HCT116 (cell line): Measurements from ENCODE around the gene A2M. TPM values are rescaled to one million over a fixed set of nuclear protein-coding genes. Genes with fewer than 3 reads are reported as not detected.

Experiments used
- ATAC-seq: fragments of 200-7000 bp; cut with Tn5 transposase; 2 replicates; pipeline ENCODE4 v1.9.1; 2020; ENCODE audit warnings: mild to moderate bottlenecking, moderate library complexity
- BruUV-seq: library from RNA; stranded (reverse); fragments of 400-500 nt; replicated peaks from 2 replicates; lab custom pipeline; 2021; lab: Mats Ljungman, UMichigan
- CTCF ChIA-PET: fragments of 300-600 bp; sonication (Branson Sonifier 250); formaldehyde crosslinking; loops from one replicate; lab custom pipeline; 2021; ENCODE audit warnings: antibody characterized with exemption; lab: Charles Lee
- POLR2A ChIA-PET: fragments of 300-600, 350-600 bp; sonication (Branson Sonifier 250); formaldehyde crosslinking; loops from one replicate; lab custom pipeline; 2021; ENCODE audit warnings: antibody characterized with exemption; lab: Charles Lee
- RAD21 ChIA-PET, 2 experiments: fragments of 300-600 bp; sonication (Branson Sonifier 250); formaldehyde crosslinking; loops; one replicate each; lab custom pipeline; 2023; ENCODE audit warnings: low total read pairs in 2 of 2; ENCODE audit not compliant: uncharacterized antibody in 2 of 2, unreplicated experiment in 2 of 2, low non-redundant PET in 1 of 2; lab: Charles Lee
- DNase-seq: peaks from one replicate; pipeline ENCODE4 v3.0.0-alpha.2; 2010; ENCODE audit warnings: low read depth, low spot score
- H2AFZ ChIP-seq: fragments of 200-600 bp; shearing (Covaris generic), sonication (generic); 2 replicates; pipeline ENCODE4 v1.6.1; 2017; ENCODE audit warnings: low read depth, mixed run types, mixed read lengths, antibody characterized with exemption, low read length; ENCODE audit not compliant: poor library complexity, severe bottlenecking
- H3K27ac ChIP-seq: 2 replicates; pipeline ENCODE4 v1.5.1; 2012; ENCODE audit warnings: low read depth, low read length
- H3K27me3 ChIP-seq: fragments of 200-600 bp; sonication (generic); 2 replicates; pipeline ENCODE4 v1.6.1; 2016; ENCODE audit warnings: mixed run types, low read length, mixed read lengths; ENCODE audit not compliant: insufficient read depth
- H3K36me3 ChIP-seq, 2 experiments: fragments of 200-500 bp in 1 of 2; fragments of 200-600 bp in 1 of 2; sonication (Bioruptor generic) in 1 of 2; sonication (generic) in 1 of 2; 2 replicates each; pipeline versions ENCODE4 v1.5.1 to v1.6.1; 2014 to 2016; ENCODE audit warnings: low read length in 2 of 2, inconsistent platforms in 1 of 2, mixed read lengths in 1 of 2, mixed run types in 1 of 2; ENCODE audit not compliant: insufficient read depth in 2 of 2, control insufficient read depth in 1 of 2
- H3K4me1 ChIP-seq, 2 experiments: fragments of 200-600 bp in 1 of 2; sonication (generic) in 1 of 2; 2 replicates each; pipeline versions ENCODE4 v1.5.1 to v1.6.1; 2012 to 2017; ENCODE audit warnings: low read length in 2 of 2, inconsistent platforms in 1 of 2, mild to moderate bottlenecking in 1 of 2, mixed read lengths in 1 of 2, mixed run types in 1 of 2, moderate library complexity in 1 of 2; ENCODE audit not compliant: insufficient read depth in 2 of 2, control insufficient read depth in 1 of 2
- H3K4me2 ChIP-seq: fragments of 200-600 bp; sonication (generic); 2 replicates; pipeline ENCODE4 v1.6.1; 2017; ENCODE audit warnings: mixed run types, low read length, mixed read lengths
- H3K4me3 ChIP-seq, 2 experiments: fragments of 200-600 bp in 1 of 2; sonication (generic) in 1 of 2; replicated peaks in 1 of 2; 2 replicates each; pipeline ENCODE4 v1.5.1; 2011 to 2016; ENCODE audit warnings: low read length in 2 of 2, control low read depth in 1 of 2, low read depth in 1 of 2, mild to moderate bottlenecking in 1 of 2, mixed read lengths in 1 of 2, mixed run types in 1 of 2
- H3K79me2 ChIP-seq: fragments of 200-600 bp; sonication (generic); 2 replicates; pipeline ENCODE4 v1.6.1; 2017; ENCODE audit warnings: mild to moderate bottlenecking, mixed run types, low read length, moderate library complexity, mixed read lengths; ENCODE audit not compliant: insufficient read depth
- H3K9ac ChIP-seq: fragments of 200-600 bp; sonication (generic); 2 replicates; pipeline ENCODE4 v1.6.1; 2016; ENCODE audit warnings: low read length, mixed read lengths
- H3K9me2 ChIP-seq: fragments of 200-600 bp; sonication (generic), shearing (Covaris generic); 2 replicates; pipeline ENCODE4 v1.6.1; 2017; ENCODE audit warnings: mixed run types, mild to moderate bottlenecking, moderate library complexity; ENCODE audit not compliant: insufficient read depth
- H3K9me3 ChIP-seq, 2 experiments: fragments of 200-500 bp in 1 of 2; fragments of 200-600 bp in 1 of 2; sonication (Bioruptor generic) in 1 of 2; sonication (generic) in 1 of 2; 2 replicates each; pipeline ENCODE4 v1.6.1; 2014 to 2017; ENCODE audit warnings: low read length in 2 of 2, mixed read lengths in 2 of 2, inconsistent platforms in 1 of 2, low read depth in 1 of 2, mild to moderate bottlenecking in 1 of 2, mixed run types in 1 of 2, moderate library complexity in 1 of 2; ENCODE audit not compliant: control insufficient read depth in 1 of 2, insufficient read depth in 1 of 2
- H4K20me1 ChIP-seq: fragments of 200-600 bp; sonication (generic), shearing (Covaris generic); 2 replicates; pipeline ENCODE4 v1.6.1; 2017; ENCODE audit warnings: mixed run types, mild to moderate bottlenecking, moderate library complexity; ENCODE audit not compliant: insufficient read depth
- CBX3 ChIP-seq: IDR thresholded peaks from 2 replicates; pipeline ENCODE4 v1.6.1; 2012; ENCODE audit warnings: low read depth
- CEBPB ChIP-seq: IDR thresholded peaks from 2 replicates; pipeline ENCODE4 v1.6.1; 2012; ENCODE audit warnings: low read depth
- ELF1 ChIP-seq: IDR thresholded peaks from 2 replicates; pipeline ENCODE4 v1.6.1; 2012; ENCODE audit warnings: low read depth, borderline replicate concordance
- EZH2phosphoT487 ChIP-seq: fragments of 200-600 bp; IDR thresholded peaks from 2 replicates; pipeline ENCODE4 v1.6.1; 2018; ENCODE audit warnings: antibody characterized with exemption, borderline replicate concordance
- JUND ChIP-seq: IDR thresholded peaks from 2 replicates; pipeline ENCODE4 v1.6.1; 2012
- POLR2A ChIP-seq: IDR thresholded peaks from 2 replicates; pipeline ENCODE4 v1.7.0; 2011; ENCODE audit warnings: borderline replicate concordance; ENCODE audit not compliant: insufficient read depth, insufficient read length; ENCODE audit errors: extremely low read depth
- POLR2AphosphoS5 ChIP-seq: IDR thresholded peaks from 2 replicates; pipeline ENCODE4 v1.6.1; 2011; ENCODE audit warnings: mild to moderate bottlenecking, low read depth, low read length, moderate library complexity
- RAD21 ChIP-seq: IDR thresholded peaks from 2 replicates; pipeline ENCODE4 v1.6.1; 2012; ENCODE audit warnings: low read depth, mild to moderate bottlenecking
- SP1 ChIP-seq: IDR thresholded peaks from 2 replicates; pipeline ENCODE4 v1.6.1; 2012; ENCODE audit warnings: low read depth
- SRF ChIP-seq: IDR thresholded peaks from 2 replicates; pipeline ENCODE4 v1.6.1; 2012; ENCODE audit warnings: low read depth
- YY1 ChIP-seq: IDR thresholded peaks from 2 replicates; pipeline ENCODE4 v1.6.1; 2011; ENCODE audit warnings: low read length, low read depth, moderate library complexity, mild to moderate bottlenecking; ENCODE audit not compliant: insufficient replicate concordance; ENCODE audit errors: extremely low read depth
- ZFX ChIP-seq: fragments of 450-650 bp; IDR thresholded peaks from 2 replicates; pipeline ENCODE4 v1.6.1; 2017
- ZNF274 ChIP-seq: fragments of 200-500 bp; sonication (Bioruptor generic); IDR thresholded peaks from 2 replicates; pipeline ENCODE4 v1.6.1; 2014; ENCODE audit warnings: mild to moderate bottlenecking, low read depth, low read length, inconsistent platforms
- intact Hi-C: fragments of 100-400 bp; cut with micrococcal nuclease; formaldehyde crosslinking; loops from 2 replicates; pipeline ENCODE4 v1.10.0; 2022
- total RNA-seq: library from RNA; stranded (reverse); gene quantifications from one replicate; pipeline ENCODE4 v1.2.1, GENCODE V29; 2021; ENCODE audit not compliant: unreplicated experiment
- TF ChIP-seq, protein P1 (sequence below): IDR thresholded peaks from 2 replicates; pipeline ENCODE4 v1.6.1; 2011; ENCODE audit warnings: mild to moderate bottlenecking, low read length, moderate library complexity; ENCODE audit not compliant: insufficient replicate concordance; ENCODE audit errors: extremely low read depth
- TF ChIP-seq, protein P2 (sequence below): IDR thresholded peaks from 2 replicates; pipeline ENCODE4 v1.6.1; 2012; ENCODE audit warnings: low read depth
- TF ChIP-seq, protein P3 (sequence below): IDR thresholded peaks from 2 replicates; pipeline ENCODE4 v1.6.1; 2012

Gene A2M
- total RNA-seq, 1 experiment from 2014 or later: 3.0 TPM

DNA sequence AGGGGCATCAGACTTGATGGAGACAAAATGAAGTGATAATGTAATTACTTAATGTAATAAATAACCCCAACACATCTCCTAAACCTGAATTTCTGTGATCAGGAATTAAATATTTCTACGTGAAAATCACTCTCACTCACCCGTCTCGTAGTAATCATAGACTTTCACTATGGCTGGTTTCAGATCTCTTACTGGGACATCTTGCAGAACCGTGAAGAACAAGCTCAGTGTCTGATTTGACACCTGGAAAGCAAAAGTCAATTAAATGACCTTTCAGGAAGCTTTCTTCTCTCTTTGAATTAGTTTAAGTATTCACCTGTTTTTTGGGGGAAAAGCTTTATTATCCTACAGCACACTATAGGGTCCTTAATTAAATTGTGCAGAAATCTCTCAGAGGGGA lies 47.1 kb downstream of the A2M start (continued):
- TF ChIP-seq, protein P1, sequence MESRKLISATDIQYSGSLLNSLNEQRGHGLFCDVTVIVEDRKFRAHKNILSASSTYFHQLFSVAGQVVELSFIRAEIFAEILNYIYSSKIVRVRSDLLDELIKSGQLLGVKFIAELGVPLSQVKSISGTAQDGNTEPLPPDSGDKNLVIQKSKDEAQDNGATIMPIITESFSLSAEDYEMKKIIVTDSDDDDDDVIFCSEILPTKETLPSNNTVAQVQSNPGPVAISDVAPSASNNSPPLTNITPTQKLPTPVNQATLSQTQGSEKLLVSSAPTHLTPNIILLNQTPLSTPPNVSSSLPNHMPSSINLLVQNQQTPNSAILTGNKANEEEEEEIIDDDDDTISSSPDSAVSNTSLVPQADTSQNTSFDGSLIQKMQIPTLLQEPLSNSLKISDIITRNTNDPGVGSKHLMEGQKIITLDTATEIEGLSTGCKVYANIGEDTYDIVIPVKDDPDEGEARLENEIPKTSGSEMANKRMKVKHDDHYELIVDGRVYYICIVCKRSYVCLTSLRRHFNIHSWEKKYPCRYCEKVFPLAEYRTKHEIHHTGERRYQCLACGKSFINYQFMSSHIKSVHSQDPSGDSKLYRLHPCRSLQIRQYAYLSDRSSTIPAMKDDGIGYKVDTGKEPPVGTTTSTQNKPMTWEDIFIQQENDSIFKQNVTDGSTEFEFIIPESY: no peak
- TF ChIP-seq YY1: no peak
- TF ChIP-seq CBX3: no peak
- TF ChIP-seq ZNF274: no peak

DNA sequence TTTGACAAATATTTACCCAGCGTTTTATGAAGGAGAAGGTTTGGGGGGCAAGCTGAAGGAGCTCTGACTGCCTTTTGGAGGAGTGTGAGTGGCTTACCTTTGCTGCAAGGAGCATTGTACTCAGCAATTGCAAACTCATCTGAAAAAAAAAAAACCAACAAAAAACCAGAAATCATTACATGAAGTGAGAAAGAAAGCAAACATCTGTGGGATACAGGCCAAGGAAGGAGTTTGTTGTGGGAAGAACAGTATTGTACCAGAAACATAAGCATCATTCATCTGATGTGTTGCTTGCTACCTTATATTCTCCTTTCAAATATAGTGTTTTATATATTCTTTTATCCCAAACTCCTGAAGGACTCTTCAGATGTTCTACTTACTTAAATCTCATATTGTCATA lies 47.6 kb downstream of the A2M start:
- CTCF ChIA-PET: no interaction called here
- H4K20me1 ChIP-seq: no peaks in the 10 kb centered on the region
- POLR2A ChIA-PET: no interaction called here
- H2AFZ ChIP-seq: no peak overlapping the region
- H3K4me1 ChIP-seq: peaks cover 7 to 18% of the 10 kb centered on the region in 2 experiments; a peak in 3 of 4 replicates
- intact Hi-C loops: no loop called here
- no peak overlapping the region for H3K9ac ChIP-seq
- no peaks in the 10 kb centered on the region for H3K9me2 ChIP-seq
- BruUV-seq: no TSS peak
- no peak overlapping the region for H3K27ac ChIP-seq
- no peaks in the 10 kb centered on the region; the same call in 1 of the 2 replicates for H3K27me3 ChIP-seq
- H3K9me3 ChIP-seq: no peaks in the 10 kb centered on the region
- no peak overlapping the region for H3K4me3 ChIP-seq
- H3K36me3 ChIP-seq: no peaks in the 10 kb centered on the region
- DNase-seq (no peak), ATAC-seq (no peak)
- H3K79me2 ChIP-seq: no peaks in the 10 kb centered on the region
- RAD21 ChIA-PET: no interaction called here
- no peak overlapping the region for H3K4me2 ChIP-seq
- TF ChIP-seq, protein P2, sequence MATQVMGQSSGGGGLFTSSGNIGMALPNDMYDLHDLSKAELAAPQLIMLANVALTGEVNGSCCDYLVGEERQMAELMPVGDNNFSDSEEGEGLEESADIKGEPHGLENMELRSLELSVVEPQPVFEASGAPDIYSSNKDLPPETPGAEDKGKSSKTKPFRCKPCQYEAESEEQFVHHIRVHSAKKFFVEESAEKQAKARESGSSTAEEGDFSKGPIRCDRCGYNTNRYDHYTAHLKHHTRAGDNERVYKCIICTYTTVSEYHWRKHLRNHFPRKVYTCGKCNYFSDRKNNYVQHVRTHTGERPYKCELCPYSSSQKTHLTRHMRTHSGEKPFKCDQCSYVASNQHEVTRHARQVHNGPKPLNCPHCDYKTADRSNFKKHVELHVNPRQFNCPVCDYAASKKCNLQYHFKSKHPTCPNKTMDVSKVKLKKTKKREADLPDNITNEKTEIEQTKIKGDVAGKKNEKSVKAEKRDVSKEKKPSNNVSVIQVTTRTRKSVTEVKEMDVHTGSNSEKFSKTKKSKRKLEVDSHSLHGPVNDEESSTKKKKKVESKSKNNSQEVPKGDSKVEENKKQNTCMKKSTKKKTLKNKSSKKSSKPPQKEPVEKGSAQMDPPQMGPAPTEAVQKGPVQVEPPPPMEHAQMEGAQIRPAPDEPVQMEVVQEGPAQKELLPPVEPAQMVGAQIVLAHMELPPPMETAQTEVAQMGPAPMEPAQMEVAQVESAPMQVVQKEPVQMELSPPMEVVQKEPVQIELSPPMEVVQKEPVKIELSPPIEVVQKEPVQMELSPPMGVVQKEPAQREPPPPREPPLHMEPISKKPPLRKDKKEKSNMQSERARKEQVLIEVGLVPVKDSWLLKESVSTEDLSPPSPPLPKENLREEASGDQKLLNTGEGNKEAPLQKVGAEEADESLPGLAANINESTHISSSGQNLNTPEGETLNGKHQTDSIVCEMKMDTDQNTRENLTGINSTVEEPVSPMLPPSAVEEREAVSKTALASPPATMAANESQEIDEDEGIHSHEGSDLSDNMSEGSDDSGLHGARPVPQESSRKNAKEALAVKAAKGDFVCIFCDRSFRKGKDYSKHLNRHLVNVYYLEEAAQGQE: no peak
- TF ChIP-seq SP1: no peak
- TF ChIP-seq RAD21: no peak
- no peak for TF ChIP-seq POLR2AphosphoS5
- TF ChIP-seq SRF: no peak
- no peak for TF ChIP-seq POLR2A
- TF ChIP-seq, protein P1: no peak
- TF ChIP-seq ELF1: no peak
- no peak for TF ChIP-seq CEBPB
- no peak for TF ChIP-seq CBX3
- no peak for TF ChIP-seq EZH2phosphoT487
- no peak for TF ChIP-seq JUND
- TF ChIP-seq, protein P3, sequence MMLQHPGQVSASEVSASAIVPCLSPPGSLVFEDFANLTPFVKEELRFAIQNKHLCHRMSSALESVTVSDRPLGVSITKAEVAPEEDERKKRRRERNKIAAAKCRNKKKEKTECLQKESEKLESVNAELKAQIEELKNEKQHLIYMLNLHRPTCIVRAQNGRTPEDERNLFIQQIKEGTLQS: no peak
- no peak for TF ChIP-seq ZFX
